Pancreas (tissue), 10 donors: ENCODE measurements around the gene ADAMTS2. TPM values are rescaled to one million over a fixed set of nuclear protein-coding genes. Genes with fewer than 3 reads are reported as not detected.

Experiments
- ATAC-seq, 4 donors: fragments of 200-7000 bp; cut with Tn5 transposase; one replicate each; pipeline versions ENCODE4 v1.8.0 to v1.9.1; 2020; ENCODE audit warnings: mild to moderate bottlenecking in 4 of 4, moderate library complexity in 4 of 4
- DNase-seq, 6 donors: peaks; one replicate each; pipeline ENCODE4 v3.0.0-alpha.2; 2020
- FAIRE-seq: peaks from 2 replicates; lab custom pipeline; 2012; peaks lifted over from hg19 to GRCh38; lab: Jason Lieb, UNC
- H3K27ac ChIP-seq, 4 donors: fragments of 200-600 bp; sonication (generic); 1 replicate in 3 of 4; 2 replicates in 1 of 4; pipeline versions ENCODE4 v1.5.0 to v1.8.0; 2020
- H3K27me3 ChIP-seq, 4 donors: fragments of 200-600 bp; one replicate each; pipeline ENCODE4 v1.8.0; 2021
- H3K36me3 ChIP-seq, 3 donors: fragments of 200-600 bp; sonication (generic) in 1 of 3; one replicate each; pipeline versions ENCODE4 v1.5.0 to v1.8.0; 2020 to 2021
- H3K4me1 ChIP-seq, 3 donors: fragments of 200-600 bp; one replicate each; pipeline ENCODE4 v1.8.0; 2021
- H3K4me3 ChIP-seq, 4 donors: fragments of 200-600 bp; sonication (generic) in 2 of 4; one replicate each; pipeline versions ENCODE4 v1.5.0 to v1.8.0; 2020 to 2021
- H3K9me3 ChIP-seq, 4 donors: fragments of 200-600 bp; one replicate each; pipeline ENCODE4 v1.8.0; 2021
- WGBS, 2 donors: extraction: QIAGEN DNeasy Blood & Tissue Kit; methylation state at CpG; one replicate each; pipeline ENCODE4 v1.1.7; 2013; 5-methylcytosine and 5-hydroxymethylcytosine counted together
- intact Hi-C, 3 donors: fragments of 100-400 bp; cut with DNase I; formaldehyde crosslinking; loops; one replicate each; pipeline versions ENCODE4 v1.11.1 to v1.14.2; 2022
- polyA plus RNA-seq, 2 donors: library from polyadenylated mRNA; stranded (reverse); fragments of 200-250 nt; gene quantifications; one replicate each; pipeline ENCODE4 v1.2.3, GENCODE V29; 2013
- total RNA-seq, 6 donors: library from RNA; stranded (reverse); fragmentation: NEBNext Ultra II Directional in 4 of 6; extraction: Animal tissue kit (Norgen Biotek cat#: 25700) in 4 of 6; gene quantifications; one replicate each; pipeline versions ENCODE4 v1.2.1 to v1.2.4, GENCODE V29; 2021 to 2023
- TF ChIP-seq, protein P1 (sequence below), 4 donors: fragments of 200-600 bp; sonication (generic) in 3 of 4; IDR thresholded peaks; one replicate each; pipeline versions ENCODE4 v1.5.0 to v1.8.0; 2021; ENCODE audit warnings: antibody characterized with exemption in 4 of 4
- donor health status: healthy with polysubstance abuse.
- donor health status: DM: no; HTN: no; CAD: no; lungs with moderate emphysema.
- donor health status: DM: no; HTN: no; CAD: no.
- donor health status: control.
- donor health status: control.
- donor health status: Bipolar disorder and iron deficiency.
- donor health status: DM: yes; HTN: yes; CAD: no.
- donor health status: DM: no; HTN: no; CAD: no.
- donor health status: DM: no; HTN: no; CAD: no.
- donor health status: DM: yes; HTN: yes; CAD: no.

The ADAMTS2 gene
- total and polyA plus RNA-seq, 8 donors, result 1.3 to 18.5 (median 5.8) TPM

DNA sequence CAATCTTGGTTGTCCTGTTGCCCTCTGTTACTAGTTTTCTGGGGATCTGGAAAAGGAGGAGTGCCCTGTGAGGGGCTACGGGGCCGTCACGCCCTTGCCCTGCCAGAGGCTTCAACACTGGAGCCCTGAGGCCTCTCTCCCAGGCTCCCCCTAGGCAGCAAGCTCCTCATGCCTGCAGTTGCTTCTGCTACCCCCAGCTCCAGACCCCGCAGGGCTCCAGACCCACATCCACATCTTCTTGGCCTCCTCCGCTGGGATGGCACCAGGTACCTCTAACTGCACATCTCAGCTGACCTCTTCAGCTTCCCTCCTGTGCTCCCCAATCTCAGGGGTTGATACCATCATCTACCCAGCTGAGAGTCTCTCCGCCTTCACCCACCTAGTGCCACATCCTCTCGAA lies 169.1 kb downstream of the ADAMTS2 start:
- no peak for FAIRE-seq
- no peak for ATAC-seq
- Histone ChIP-seq H3K27ac (no peak overlapping the region), H3K9me3 (no peaks in the 10 kb centered on the region), H3K4me3 (no peak overlapping the region), H3K4me1 (no peaks in the 10 kb centered on the region), H3K27me3 (no peaks in the 10 kb centered on the region), H3K36me3 (no peaks in the 10 kb centered on the region)
- intact Hi-C loops, result no loop called here
- TF ChIP-seq, protein P1, sequence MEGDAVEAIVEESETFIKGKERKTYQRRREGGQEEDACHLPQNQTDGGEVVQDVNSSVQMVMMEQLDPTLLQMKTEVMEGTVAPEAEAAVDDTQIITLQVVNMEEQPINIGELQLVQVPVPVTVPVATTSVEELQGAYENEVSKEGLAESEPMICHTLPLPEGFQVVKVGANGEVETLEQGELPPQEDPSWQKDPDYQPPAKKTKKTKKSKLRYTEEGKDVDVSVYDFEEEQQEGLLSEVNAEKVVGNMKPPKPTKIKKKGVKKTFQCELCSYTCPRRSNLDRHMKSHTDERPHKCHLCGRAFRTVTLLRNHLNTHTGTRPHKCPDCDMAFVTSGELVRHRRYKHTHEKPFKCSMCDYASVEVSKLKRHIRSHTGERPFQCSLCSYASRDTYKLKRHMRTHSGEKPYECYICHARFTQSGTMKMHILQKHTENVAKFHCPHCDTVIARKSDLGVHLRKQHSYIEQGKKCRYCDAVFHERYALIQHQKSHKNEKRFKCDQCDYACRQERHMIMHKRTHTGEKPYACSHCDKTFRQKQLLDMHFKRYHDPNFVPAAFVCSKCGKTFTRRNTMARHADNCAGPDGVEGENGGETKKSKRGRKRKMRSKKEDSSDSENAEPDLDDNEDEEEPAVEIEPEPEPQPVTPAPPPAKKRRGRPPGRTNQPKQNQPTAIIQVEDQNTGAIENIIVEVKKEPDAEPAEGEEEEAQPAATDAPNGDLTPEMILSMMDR (IDR thresholded peaks at IDR 0.05), result no peak
- DNase-seq, result peak in 1 of 6 donors; percentile 24
- 54 to 57% methylated on average over 6 to 7 of the region's 7 CpGs for WGBS, 2 donors

DNA sequence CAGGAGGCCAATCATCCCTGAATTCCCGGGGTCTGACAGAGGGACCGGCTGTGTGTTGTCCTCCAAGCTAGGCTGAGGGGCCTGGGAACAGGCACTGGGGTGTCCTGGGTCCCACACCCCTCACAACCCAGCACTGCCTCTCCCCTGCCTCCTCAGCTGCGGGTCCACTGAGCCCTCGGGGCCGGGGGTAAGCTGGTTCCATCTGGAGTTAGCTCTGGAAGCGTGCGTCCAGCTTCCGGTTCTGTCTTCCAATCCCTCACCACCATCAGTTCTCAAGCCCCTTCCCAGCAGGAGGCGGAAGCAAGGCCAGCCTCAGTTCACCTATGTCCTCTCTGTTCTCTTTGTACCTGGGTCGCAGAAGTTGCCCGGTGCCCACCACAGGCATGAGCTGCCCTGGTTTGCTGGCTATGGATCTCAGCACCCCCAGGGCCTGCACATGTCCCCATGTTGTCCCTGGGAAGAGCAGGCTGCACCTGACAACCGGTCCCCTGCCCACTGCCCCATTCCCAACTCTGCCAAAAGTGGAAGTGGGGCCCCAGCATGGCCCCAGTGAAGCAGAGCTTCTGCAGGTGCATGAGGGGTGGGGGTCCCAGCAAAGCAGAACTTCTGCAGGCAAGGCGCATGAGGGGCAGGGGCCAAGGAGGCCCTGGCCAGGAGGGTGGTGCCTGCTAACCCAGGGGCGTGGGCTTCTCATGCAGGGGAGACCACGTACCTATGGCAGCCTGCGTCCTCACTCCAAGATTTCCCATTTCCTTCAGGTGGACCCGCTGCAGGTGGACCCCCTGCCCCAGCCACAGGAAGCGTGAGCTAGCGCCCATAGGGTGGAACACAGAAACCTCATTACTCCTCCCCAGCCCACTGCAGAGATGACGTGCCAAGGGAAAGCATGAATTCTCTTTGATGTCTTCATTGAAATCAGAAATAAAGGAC lies 173.2 kb downstream of the ADAMTS2 start:
- DNase-seq, result peak in 1 of 6 donors; percentile 38
- no peak for FAIRE-seq
- WGBS, 2 donors, result 65 to 79% methylated on average over 20 of the region's 20 CpGs
- Histone ChIP-seq H3K27me3 (no peaks in the 10 kb centered on the region), H3K36me3 (no peaks in the 10 kb centered on the region), H3K9me3 (no peaks in the 10 kb centered on the region), H3K4me3 (no peak overlapping the region), H3K4me1 (peaks cover 0 to 4% (median 0%) of the 10 kb centered on the region in 3 donors), H3K27ac (no peak overlapping the region)
- TF ChIP-seq, protein P1 (IDR thresholded peaks at IDR 0.05), result no peak
- no peak for ATAC-seq
- intact Hi-C loops, result no loop called here

DNA sequence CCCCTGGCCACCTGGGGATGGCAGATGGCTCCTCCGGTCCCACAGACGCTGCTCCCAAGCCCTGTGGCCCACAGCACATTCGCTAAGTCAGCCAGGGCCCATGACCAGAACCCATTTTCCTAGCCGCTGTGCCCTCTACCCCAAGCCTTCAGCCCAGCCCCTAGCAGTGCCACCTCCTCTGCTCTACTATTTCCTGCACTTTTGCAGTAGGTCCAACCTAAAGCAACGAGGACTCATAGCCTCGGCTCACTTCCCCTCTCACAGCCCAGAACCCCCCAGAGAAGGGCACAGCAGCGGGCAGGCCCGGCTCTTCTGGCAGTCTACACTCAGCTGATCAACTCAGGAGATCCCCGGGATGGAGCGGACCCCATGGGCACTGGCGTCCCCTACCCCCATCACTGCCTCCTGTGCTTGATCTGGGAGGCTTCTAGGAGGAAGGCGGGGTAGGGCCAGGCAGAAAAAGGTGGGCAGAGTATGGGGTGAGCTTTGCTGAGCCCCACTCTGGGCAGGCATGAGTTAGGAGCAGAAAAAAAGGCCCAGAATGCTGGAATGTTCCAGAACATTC lies 173.9 kb downstream of the ADAMTS2 start:
- intact Hi-C loops, result no loop called here
- 63 to 81% methylated on average over 12 of the region's 12 CpGs for WGBS, 2 donors
- Histone ChIP-seq H3K27me3 (no peaks in the 10 kb centered on the region), H3K4me3 (no peak overlapping the region), H3K4me1 (peaks cover 0 to 4% (median 0%) of the 10 kb centered on the region in 3 donors), H3K9me3 (no peaks in the 10 kb centered on the region), H3K27ac (no peak overlapping the region), H3K36me3 (no peaks in the 10 kb centered on the region)
- peak in 2 of 6 donors; percentile 43 to 44 for DNase-seq
- FAIRE-seq, result no peak
- no peak for ATAC-seq
- TF ChIP-seq, protein P1 (IDR thresholded peaks at IDR 0.05), result no peak

GRCh38 chr5:179170606-179171005 lies 174.7 kb downstream of the ADAMTS2 start:
- H3K9me3 ChIP-seq, result no peaks in the 10 kb centered on the region
- peak in 1 of 6 donors; percentile 45 for DNase-seq
- no peak for ATAC-seq
- H3K27ac ChIP-seq, result no peak overlapping the region
- H3K27me3 ChIP-seq, result no peaks in the 10 kb centered on the region
- no peaks in the 10 kb centered on the region for H3K36me3 ChIP-seq
- TF ChIP-seq, protein P1 (IDR thresholded peaks at IDR 0.05), result no peak
- 53 to 62% methylated on average over 6 of the region's 6 CpGs for WGBS, 2 donors
- FAIRE-seq, result no peak
- intact Hi-C loops, result no loop called here
- H3K4me3 ChIP-seq, result no peak overlapping the region
- peaks cover 0 to 4% (median 0%) of the 10 kb centered on the region in 3 donors for H3K4me1 ChIP-seq
